ENCODE measurements around the gene DENR.
"Not testable (repeated sequence)": the region's sequence is repeated elsewhere in the genome, so short reads cannot be mapped to it uniquely, and the experiment has no call there.

The DENR gene

DNA sequence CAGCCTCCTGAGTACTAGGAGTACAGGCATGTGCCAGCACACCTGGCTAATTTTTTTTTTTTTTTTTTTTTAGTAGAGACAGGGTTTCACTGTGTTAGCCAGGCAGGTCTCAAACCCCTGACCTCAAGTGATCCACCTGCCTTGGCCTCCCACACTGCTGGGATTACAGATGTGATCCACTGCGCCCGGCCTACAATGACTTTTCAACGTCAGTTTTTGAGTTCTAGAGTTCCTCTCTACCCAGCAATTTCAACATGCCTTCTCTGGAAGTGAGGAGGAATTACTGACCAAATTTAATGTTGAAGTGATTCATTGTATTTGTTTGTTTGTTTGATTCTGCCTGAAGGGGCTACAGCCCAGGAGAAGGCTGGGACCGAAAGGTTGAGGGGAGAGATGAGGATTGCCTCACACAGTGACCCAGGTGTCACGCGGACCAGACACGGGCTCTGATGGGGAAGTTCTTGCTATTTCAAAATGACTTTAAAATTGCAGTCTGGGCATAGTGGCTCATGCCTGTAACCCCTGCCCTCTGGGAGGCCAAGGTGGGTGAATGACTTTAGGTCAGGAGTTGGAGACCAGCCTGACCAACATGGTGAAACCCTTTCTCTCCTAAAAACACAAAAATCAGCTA is 8.6 kb upstream of the DENR start:
- no peak for DNase-seq

DNA sequence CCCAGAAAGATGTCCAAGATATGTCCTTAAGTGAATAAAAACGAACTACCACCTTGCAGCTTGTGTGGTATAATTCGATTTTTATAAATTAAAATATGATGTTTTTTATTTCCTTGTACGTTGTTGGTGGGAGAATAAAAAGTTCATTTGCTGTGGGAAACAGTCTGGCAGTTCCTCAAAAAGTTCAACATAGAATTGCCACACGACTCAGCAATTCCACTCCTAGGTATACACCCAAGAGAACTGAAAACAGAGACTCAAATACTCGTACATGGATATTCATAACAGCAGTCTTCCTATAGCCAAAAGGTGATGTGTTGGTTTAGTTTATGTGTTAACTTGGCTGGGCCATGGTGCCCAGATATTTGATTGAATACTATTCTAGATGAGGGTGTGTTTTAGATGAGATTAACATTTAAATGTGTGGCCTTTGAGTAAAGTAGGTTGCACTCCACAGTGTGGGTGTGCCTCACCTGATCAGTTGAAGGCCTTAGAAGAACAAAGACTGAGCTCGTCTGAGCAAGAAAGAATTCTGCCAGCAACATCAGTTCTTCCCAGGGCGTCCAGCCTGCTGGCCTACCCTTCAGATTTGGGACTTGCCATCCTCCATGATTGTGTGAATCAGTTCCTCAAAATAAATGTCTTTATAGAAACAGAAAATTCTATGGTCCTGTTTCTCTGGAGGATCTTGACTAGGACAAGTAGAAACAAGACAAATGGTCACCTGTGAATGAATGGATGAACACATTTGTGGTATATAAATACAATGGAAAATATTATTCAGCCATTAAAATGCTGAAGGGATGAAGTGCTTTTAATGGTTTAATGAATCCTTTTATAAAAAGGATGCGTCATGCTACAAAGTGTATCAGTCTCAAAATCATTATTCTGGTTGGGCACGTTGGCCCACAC is 5.1 kb upstream of the DENR start:
- no peak for DNase-seq

- no peak for DNase-seq
These were observed 2.9 kb upstream of the DENR start for GRCh38 chr12:122749569-122750332.

- not testable (repeated sequence) for DNase-seq
These were observed 1.7 kb upstream of the DENR start for GRCh38 chr12:122750781-122751515.

DNA sequence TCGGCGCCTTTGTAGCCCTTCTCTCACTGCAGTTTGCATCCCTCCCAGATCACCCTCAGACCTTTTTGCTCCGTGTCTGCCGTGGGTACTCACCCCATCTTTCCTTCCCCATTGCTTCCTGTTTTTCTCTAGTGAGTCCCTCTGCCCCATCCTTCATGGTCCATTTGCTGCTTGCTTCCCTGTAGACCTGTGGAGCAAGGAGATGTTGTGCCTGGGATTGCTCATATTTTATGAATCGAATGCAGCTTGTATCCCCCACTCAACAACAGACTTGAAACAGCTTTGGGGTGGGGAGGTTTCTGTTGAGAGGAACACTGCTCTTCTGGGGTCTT is 661 bp downstream of the DENR start:
- DNase-seq, result no peak

- no peak for DNase-seq
These were observed 2.2 kb downstream of the DENR start for GRCh38 chr12:122754790-122755189.

GRCh38 chr12:122757568-122757967 is 4.9 kb downstream of the DENR start:
- DNase-seq, result no peak

DNA sequence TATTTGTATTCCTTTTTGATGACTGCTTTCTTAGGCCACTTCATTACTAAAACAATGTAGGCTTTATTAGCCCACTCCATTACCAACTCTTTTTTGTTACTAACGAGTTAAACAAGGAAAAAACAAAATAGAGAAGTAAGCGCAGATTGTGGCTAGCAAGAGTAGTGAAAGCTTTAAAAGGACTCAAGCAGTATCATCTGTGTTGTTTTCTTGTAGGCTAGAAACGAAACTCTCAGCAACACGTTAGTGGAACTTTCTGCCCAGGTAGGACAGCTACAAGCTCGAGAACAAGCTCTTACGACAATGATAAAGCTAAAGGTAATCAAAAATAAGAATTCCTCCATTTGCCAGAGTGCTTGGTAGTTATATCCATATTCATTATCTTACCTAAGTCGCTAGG is 32.9 kb downstream of the DENR start:
- no peak for DNase-seq

- no peak for DNase-seq
These were observed 35.8 kb downstream of the DENR start for GRCh38 chr12:122788387-122788786.

DNA sequence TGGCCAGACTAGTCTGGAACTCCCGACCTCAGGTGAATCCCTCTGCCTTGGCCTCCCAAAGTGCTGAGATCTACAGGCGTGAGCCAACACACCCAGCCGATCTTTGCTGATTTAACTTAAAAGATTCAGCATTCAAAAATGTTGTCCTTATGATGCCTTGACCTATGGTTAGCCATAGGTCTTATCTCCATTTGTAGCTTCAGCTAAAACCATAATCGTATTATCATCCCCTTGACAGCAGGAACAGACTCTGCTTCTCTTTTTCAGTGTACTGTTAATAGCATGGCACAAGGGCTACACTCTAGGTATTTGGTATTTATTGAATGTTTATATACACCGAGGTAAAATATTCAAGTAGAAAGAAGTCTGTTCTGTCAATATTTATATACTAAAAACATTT is 37.0 kb downstream of the DENR start:
- DNase-seq, result no peak

DNA sequence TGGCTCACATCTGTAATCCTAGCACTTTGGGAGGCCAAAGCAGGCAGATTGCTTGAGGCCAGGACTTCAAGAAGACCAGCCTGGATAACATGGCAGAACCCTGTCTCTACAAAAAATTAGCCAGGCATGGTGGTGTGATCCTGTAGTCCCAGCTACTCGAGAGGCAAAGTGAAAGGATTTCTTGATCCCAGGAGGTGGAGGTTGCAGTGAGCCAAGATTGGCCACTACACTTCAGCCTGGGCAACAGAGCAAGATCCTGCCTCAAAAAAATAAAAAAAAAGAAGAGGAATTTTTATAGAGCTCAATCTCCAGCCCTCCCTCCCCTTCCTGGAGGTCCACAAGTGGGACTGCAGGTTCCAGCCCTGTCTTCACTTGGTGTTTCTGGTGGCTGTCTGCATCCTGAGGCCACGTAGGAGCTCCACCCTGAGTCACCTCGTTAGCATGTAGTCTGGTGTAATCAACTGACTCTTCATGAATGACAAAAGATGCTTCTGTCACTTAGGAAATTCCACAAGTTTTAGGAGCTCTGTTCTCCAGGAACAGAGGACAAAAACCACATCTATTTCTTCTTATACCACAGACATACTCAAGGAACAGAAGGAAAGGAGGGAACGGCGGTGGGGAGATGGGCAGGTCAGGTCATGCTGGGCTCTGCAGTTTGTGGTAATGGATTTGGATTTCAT is 37.9 kb downstream of the DENR start:
- DNase-seq, result no peak

DNA sequence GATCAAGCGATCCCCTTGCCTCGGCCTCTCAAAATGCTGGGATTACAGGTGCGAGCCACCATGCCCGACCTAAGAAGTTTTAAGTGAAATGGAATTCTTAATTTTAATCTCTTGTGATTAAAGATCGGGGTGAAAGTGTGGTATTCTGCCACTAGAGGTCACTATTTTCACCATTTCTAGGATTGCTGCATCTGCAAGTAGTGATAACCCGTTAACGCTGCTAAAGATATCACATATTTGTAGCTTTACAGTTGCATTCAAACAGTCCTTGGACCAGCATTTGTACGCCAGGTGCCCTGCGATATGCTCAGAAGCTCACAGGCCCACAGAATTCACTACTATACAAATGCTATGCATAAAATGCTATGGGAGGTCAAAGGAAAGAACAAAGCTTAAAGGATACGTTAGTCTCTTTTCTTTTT is 41.1 kb downstream of the DENR start:
- peak; percentile 75 for DNase-seq

DNA sequence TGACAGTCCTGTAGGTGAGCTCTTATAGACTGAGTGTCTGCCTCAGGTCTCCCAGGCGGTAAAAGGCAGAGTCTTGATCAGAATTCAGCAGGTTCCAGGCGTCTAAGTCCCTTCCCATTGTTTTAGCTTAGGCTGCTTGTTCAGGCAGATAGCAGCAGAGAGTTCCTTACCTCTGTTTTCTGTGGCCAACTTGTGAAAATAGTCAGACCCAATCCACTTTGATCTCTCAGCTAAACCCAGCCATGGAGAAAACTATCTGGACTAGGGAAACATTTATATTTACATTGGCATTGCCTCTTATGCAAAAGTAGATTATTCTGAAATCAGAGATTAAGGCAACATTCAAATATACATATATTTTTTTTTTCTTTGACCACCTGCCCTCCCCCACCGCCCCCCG is 43.2 kb downstream of the DENR start:
- no peak for DNase-seq

DNA sequence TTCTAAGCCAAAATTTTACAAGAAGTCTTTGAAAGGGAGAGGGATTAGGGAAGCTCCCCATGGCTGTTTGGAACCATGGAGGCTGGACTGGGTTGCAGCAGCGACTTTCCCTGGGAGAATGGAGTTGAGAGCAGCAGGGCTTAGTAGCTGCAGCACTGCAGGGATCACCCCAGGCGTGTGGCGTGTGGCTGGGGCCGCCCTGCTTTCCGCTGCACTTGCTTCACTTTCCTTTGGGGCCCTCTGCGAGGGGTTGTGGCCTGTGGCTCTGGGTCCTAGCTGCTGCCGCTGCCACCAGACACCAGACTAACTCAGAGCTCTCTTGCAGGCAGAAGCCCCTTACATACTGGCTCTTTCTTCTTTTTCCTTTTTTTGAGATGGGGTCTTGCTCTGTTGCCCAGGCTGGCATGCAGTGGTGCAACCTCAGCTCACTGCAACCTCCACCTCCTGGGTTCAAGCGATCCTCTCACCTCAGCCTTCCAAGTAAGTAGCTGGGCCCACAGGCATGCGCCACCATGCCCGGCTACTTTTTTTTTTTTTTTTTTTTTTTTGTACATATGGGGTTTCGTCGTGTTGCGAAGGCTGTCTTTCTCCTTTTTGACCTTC is 47.1 kb downstream of the DENR start:
- no peak for DNase-seq

GRCh38 chr12:122803937-122804336 is 51.3 kb downstream of the DENR start:
- DNase-seq, result no peak

DNA sequence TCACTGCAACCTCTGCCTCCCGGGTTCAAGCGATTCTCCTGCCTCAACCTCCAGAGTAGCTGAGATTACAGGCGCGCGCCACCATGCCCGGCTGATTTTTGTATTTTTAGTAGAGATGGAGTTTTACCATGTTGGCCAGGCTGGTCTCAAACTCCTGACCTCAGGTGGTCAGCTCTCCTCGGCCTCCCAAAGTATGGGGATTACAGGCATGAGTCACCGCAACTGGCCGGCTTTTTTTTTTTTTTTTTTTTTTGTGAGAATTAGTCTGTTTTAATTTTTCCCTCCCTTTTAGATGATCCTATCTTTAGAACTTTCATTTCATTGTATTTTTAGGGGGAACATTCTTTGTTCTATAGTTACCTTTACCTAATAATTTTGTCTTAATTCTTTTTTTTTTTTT is 52.3 kb downstream of the DENR start:
- DNase-seq, result not testable (repeated sequence)

- DNase-seq, result no peak
These were observed 55.0 kb downstream of the DENR start for GRCh38 chr12:122807651-122808050.

GRCh38 chr12:122811777-122812176 is 59.2 kb downstream of the DENR start:
- no peak for DNase-seq

DNA sequence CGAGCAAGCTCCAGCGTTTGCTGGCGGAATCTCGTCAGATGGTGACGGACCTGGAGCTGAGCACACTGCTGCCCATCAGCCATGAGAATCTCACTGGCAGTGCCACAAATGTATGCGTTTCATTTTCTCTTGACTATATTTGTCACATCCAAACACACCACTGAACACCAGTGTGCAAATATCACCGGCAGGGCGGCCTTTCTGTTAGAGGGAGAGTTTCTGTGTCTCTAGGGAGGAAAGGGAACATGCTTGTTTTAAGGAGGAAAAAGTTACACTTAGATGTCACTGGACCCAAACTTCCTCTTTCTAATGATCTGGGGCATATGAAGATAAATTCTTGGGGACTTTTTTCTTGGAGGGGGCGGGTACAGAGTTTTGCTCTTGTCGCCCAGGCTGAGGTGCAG is 60.7 kb downstream of the DENR start:
- no peak for DNase-seq

GRCh38 chr12:122819209-122819785 is 66.7 kb downstream of the DENR start:
- DNase-seq, result no peak

DNA sequence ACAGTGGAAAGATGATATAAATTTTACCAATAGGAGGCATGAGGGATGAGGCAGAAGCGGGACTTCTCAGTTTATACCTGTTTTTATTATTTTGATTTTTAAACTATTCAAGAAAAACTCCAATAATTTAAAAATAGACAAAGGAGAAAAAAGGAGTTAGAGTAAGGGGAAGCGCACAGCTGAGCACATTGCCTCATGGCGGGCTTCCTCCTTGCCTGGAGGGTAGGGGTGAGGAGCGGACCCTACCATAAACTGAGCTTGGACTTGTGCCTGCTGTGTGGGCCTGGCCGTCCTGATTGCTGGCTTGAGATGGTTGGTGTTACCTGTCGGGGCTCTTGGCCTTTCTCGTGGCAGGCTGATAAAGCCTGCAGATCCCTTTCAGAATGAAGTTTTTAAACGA is 67.5 kb downstream of the DENR start:
- DNase-seq, result no peak

Data from midbrain (tissue), 1 donor.